CD14-positive monocyte (primary cell): ENCODE data around the gene TATDN2. TPM values are rescaled to one million over a fixed set of nuclear protein-coding genes. Genes with fewer than 3 reads are reported as not detected.

Experiments
- DNase-seq, 3 donors: peaks; one replicate each; pipeline ENCODE4 v3.0.0-alpha.2; 2011 to 2022
- H2AFZ ChIP-seq: 2 replicates; pipeline ENCODE4 v1.6.0; 2012; ENCODE audit warnings: mild to moderate bottlenecking, low read depth, low read length, inconsistent platforms; ENCODE audit not compliant: insufficient read depth, poor library complexity, severe bottlenecking
- H3K27ac ChIP-seq, 2 donors: 1 replicate in 1 of 2; 2 replicates in 1 of 2; pipeline ENCODE4 v1.5.1; 2012 to 2013; ENCODE audit warnings: low read length in 2 of 2, control low read depth in 1 of 2, inconsistent platforms in 1 of 2, low read depth in 1 of 2, mild to moderate bottlenecking in 1 of 2
- H3K27me3 ChIP-seq, 2 donors: one replicate each; pipeline versions ENCODE4 v1.6.0 to v1.6.1; 2011 to 2013; ENCODE audit warnings: low read length in 2 of 2; ENCODE audit not compliant: control insufficient read depth in 2 of 2, insufficient read depth in 2 of 2
- H3K36me3 ChIP-seq, 2 donors: replicated peaks in 1 of 2; 1 replicate in 1 of 2; 2 replicates in 1 of 2; pipeline versions ENCODE4 v1.5.1 to v1.6.1; 2012 to 2013; ENCODE audit warnings: low read length in 2 of 2, control low read depth in 1 of 2, inconsistent platforms in 1 of 2, mild to moderate bottlenecking in 1 of 2; ENCODE audit not compliant: insufficient read depth in 2 of 2, control insufficient read depth in 1 of 2
- H3K4me1 ChIP-seq, 2 donors: 1 replicate in 1 of 2; 2 replicates in 1 of 2; pipeline versions ENCODE4 v1.5.1 to v1.6.1; 2012 to 2013; ENCODE audit warnings: low read length in 2 of 2, control low read depth in 1 of 2, inconsistent platforms in 1 of 2, mild to moderate bottlenecking in 1 of 2, moderate library complexity in 1 of 2; ENCODE audit not compliant: insufficient read depth in 2 of 2, control insufficient read depth in 1 of 2
- H3K4me2 ChIP-seq: replicated peaks from 2 replicates; pipeline ENCODE3; 2012; ENCODE audit warnings: low read length, moderate library complexity, mild to moderate bottlenecking; ENCODE audit not compliant: poor library complexity, severe bottlenecking; ENCODE audit errors: extremely low read depth
- H3K4me3 ChIP-seq, 3 experiments: fragments of 200-600 bp in 1 of 3; sonication (generic) in 1 of 3; replicated peaks in 1 of 3; 1 replicate in 2 of 3; 2 replicates in 1 of 3; pipeline ENCODE4 v1.5.1; 2011 to 2013; ENCODE audit warnings: low read length in 3 of 3, mild to moderate bottlenecking in 3 of 3, control low read depth in 2 of 3, low read depth in 2 of 3, inconsistent platforms in 1 of 3, moderate library complexity in 1 of 3
- H3K79me2 ChIP-seq: 2 replicates; pipeline ENCODE4 v1.6.0; 2012; ENCODE audit warnings: mild to moderate bottlenecking, control low read depth, inconsistent platforms, low read length, moderate library complexity; ENCODE audit not compliant: insufficient read depth
- H3K9ac ChIP-seq: 2 replicates; pipeline ENCODE4 v1.6.0; 2017; ENCODE audit warnings: low read length, mild to moderate bottlenecking; ENCODE audit not compliant: insufficient read depth, poor library complexity, severe bottlenecking
- H3K9me3 ChIP-seq, 2 donors: replicated peaks in 1 of 2; 1 replicate in 1 of 2; 2 replicates in 1 of 2; pipeline versions ENCODE4 v1.5.1 to v1.6.1; 2012 to 2013; ENCODE audit warnings: low read length in 2 of 2, control low read depth in 1 of 2; ENCODE audit not compliant: control insufficient read depth in 1 of 2, insufficient read depth in 1 of 2
- H4K20me1 ChIP-seq: 2 replicates; pipeline ENCODE4 v1.6.0; 2012; ENCODE audit warnings: mild to moderate bottlenecking, low read length, control low read depth, moderate library complexity; ENCODE audit not compliant: insufficient read depth
- H3K27ac Mint-ChIP-seq, 7 donors: one replicate each; pipeline ENCODE4 v1.8.0; 2020; ENCODE audit warnings: mild to moderate bottlenecking in 7 of 7, mixed read lengths in 7 of 7, moderate library complexity in 6 of 7, inconsistent platforms in 2 of 7
- H3K27me3 Mint-ChIP-seq, 3 donors: one replicate each; pipeline ENCODE4 v1.8.0; 2021 to 2022; ENCODE audit warnings: low read depth in 3 of 3, mild to moderate bottlenecking in 3 of 3, mixed read lengths in 3 of 3, moderate library complexity in 3 of 3, inconsistent platforms in 1 of 3
- H3K36me3 Mint-ChIP-seq, 2 donors: one replicate each; pipeline ENCODE4 v1.8.0; 2020; ENCODE audit warnings: mixed read lengths in 2 of 2, inconsistent platforms in 1 of 2, mild to moderate bottlenecking in 1 of 2
- H3K4me1 Mint-ChIP-seq: one replicate; pipeline ENCODE4 v1.8.0; 2020; ENCODE audit warnings: mild to moderate bottlenecking, mixed read lengths
- H3K4me3 Mint-ChIP-seq, 2 donors: one replicate each; pipeline ENCODE4 v1.8.0; 2020; ENCODE audit warnings: mild to moderate bottlenecking in 2 of 2, mixed read lengths in 2 of 2, moderate library complexity in 1 of 2
- H3K9me3 Mint-ChIP-seq, 7 donors: one replicate each; pipeline ENCODE4 v1.8.0; 2020 to 2022; ENCODE audit warnings: mixed read lengths in 7 of 7, mild to moderate bottlenecking in 6 of 7, moderate library complexity in 6 of 7, inconsistent platforms in 2 of 7
- WGBS: methylation state at CpG from one replicate; pipeline ENCODE4 v1.1.5; 2013; ENCODE audit warnings: missing lambda C conversion rate; ENCODE audit not compliant: insufficient coverage; 5-methylcytosine and 5-hydroxymethylcytosine counted together
- intact Hi-C, 2 donors: fragments of 100-400 bp; cut with micrococcal nuclease; formaldehyde crosslinking; loops; one replicate each; pipeline versions ENCODE4 v1.15.0 to v1.15.1; 2023
- polyA plus RNA-seq, 3 donors: library from polyadenylated mRNA; depleted of rRNA in 1 of 3; unstranded in 2 of 3; stranded (reverse) in 1 of 3; fragments of 300-500 nt in 2 of 3; fragments of >200 nt in 1 of 3; fragmentation: Illumina TruSeq in 2 of 3; gene quantifications; 1 replicate in 2 of 3; 2 replicates in 1 of 3; pipeline ENCODE4 v1.2.3, GENCODE V29; 2012 to 2021
- TF ChIP-seq, protein P1 (sequence below): fragments of 200-600 bp; IDR thresholded peaks from one replicate; pipeline ENCODE4 v1.8.0; 2022; ENCODE audit warnings: antibody characterized with exemption, mild to moderate bottlenecking

Gene TATDN2
- polyA plus RNA-seq, 3 donors, result 6.0 to 27.1 (median 6.0) TPM

DNA sequence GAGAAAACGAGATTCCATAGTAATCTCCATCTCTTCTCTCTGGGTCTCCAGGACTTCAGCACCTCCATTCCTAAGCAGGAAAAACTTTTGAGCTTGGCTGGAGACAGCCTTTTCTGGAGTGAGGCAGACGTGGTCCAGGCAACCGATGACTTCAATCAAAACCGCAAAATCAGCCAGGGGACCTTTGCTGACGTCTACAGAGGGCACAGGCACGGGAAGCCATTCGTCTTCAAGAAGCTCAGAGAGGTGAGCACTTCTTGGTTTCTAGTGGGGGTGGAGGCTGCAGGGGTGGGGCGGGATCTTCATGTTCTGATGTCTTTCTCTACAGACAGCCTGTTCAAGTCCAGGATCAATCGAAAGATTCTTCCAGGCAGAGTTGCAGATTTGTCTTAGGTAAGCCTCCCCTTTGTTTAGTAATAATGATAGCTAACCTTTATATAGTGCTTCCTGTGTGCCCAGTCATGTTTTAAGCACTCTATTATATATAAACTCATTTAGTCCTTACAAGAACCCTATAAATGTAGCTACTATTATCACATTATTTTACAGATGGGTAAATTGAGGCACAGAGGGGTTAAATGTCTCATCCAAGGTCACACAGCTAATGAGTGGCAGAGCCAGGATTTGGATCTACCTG lies 35.0 kb upstream of the TATDN2 start:
- 94% methylated on average over 6 of the region's 9 CpGs for WGBS
- Histone ChIP-seq H3K9me3 (peaks cover 0 to 5% of the 10 kb centered on the region in 2 donors), H3K4me2 (no peak overlapping the region), H3K79me2 (no peaks in the 10 kb centered on the region), H2AFZ (no peak overlapping the region), H3K27ac (no peak overlapping the region), H3K36me3 (peaks cover 0 to 6% of the 10 kb centered on the region in 2 donors), H4K20me1 (no peaks in the 10 kb centered on the region), H3K4me3 (no peak overlapping the region), H3K4me1 (peaks cover 15 to 19% of the 10 kb centered on the region in 2 donors), H3K27me3 (no peaks in the 10 kb centered on the region), H3K9ac (no peak overlapping the region)
- peaks cover 1 to 9% (median 8%) of the 10 kb centered on the region in 7 donors for H3K9me3 Mint-ChIP-seq
- intact Hi-C loops, result no loop called here
- peaks cover 21 to 22% of the 10 kb centered on the region in 2 donors for H3K36me3 Mint-ChIP-seq
- H3K4me3 Mint-ChIP-seq, result no peak overlapping the region
- H3K27me3 Mint-ChIP-seq, result peaks cover 0 to 1% (median 0%) of the 10 kb centered on the region in 3 donors
- H3K27ac Mint-ChIP-seq, result peak overlapping the region in 4 of 7 donors; percentile 6 to 54 (median 34)
- TF ChIP-seq, protein P1, sequence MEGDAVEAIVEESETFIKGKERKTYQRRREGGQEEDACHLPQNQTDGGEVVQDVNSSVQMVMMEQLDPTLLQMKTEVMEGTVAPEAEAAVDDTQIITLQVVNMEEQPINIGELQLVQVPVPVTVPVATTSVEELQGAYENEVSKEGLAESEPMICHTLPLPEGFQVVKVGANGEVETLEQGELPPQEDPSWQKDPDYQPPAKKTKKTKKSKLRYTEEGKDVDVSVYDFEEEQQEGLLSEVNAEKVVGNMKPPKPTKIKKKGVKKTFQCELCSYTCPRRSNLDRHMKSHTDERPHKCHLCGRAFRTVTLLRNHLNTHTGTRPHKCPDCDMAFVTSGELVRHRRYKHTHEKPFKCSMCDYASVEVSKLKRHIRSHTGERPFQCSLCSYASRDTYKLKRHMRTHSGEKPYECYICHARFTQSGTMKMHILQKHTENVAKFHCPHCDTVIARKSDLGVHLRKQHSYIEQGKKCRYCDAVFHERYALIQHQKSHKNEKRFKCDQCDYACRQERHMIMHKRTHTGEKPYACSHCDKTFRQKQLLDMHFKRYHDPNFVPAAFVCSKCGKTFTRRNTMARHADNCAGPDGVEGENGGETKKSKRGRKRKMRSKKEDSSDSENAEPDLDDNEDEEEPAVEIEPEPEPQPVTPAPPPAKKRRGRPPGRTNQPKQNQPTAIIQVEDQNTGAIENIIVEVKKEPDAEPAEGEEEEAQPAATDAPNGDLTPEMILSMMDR, result no peak
- H3K4me1 Mint-ChIP-seq, result peaks cover 16% of the 10 kb centered on the region
- DNase-seq, result no peak

DNA sequence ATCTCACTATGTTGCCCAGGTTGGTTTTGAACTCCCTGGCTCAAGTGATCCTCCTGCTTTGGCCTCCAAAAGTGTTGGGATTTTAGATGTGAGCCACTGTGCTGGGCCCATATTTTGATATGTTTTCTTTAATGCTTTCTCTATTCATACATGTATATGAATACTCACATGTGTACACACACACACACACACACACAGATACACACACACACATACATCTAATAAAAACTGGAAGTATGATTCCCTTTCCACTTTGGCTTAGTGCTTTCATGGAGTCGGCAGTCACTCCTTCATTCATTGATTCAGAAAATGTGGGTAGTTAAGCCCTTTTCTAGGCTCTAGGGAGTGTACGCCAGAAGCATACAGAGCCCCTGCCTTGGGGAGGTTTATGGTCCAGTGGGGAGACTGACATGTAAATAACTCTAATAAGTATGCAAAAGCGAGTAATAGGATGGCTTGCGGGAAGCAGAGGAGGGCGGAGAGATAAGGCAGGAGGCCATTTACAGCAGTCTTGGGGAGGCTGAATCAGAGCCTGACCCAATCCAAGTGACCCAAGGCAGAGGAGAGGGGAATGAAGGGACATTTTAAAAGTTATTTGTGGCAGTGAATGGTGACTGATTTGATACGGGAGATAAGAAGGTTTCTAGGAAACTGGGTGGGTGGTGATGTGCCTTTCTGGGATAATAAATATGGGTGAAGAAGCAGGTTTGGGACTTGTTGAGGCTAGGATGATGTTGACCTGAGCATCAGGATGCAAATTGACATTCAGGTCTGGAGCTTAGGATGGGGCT lies 32.5 kb upstream of the TATDN2 start:
- peaks cover 0 to under 1% (median 0%) of the 10 kb centered on the region in 3 donors for H3K27me3 Mint-ChIP-seq

More for the DNA sequence above, 32.5 kb upstream of the TATDN2 start:
- peaks cover 0 to 6% of the 10 kb centered on the region in 2 donors for H3K36me3 ChIP-seq
- Mint-ChIP-seq H3K4me1 (peaks cover 27% of the 10 kb centered on the region), H3K36me3 (peaks cover 27 to 31% of the 10 kb centered on the region in 2 donors), H3K27ac (no peak overlapping the region), H3K9me3 (peaks cover 1 to 11% (median 8%) of the 10 kb centered on the region in 7 donors), H3K4me3 (no peak overlapping the region)
- H3K4me3 ChIP-seq, result no peak overlapping the region
- H4K20me1 ChIP-seq, result no peaks in the 10 kb centered on the region
- no peak for DNase-seq
- peaks cover 18 to 25% of the 10 kb centered on the region in 2 donors for H3K4me1 ChIP-seq
- no peak overlapping the region for H3K27ac ChIP-seq
- H3K4me2 ChIP-seq, result no peak overlapping the region
- TF ChIP-seq, protein P1, result no peak
- 100% methylated on average over 4 of the region's 6 CpGs for WGBS
- H2AFZ ChIP-seq, result no peak overlapping the region
- no peaks in the 10 kb centered on the region for H3K27me3 ChIP-seq
- peaks cover 0 to 5% of the 10 kb centered on the region in 2 donors for H3K9me3 ChIP-seq
- intact Hi-C loops, result no loop called here
- H3K79me2 ChIP-seq, result no peaks in the 10 kb centered on the region
- no peak overlapping the region for H3K9ac ChIP-seq
